ENCODE data around the gene KCND1.

GRCh38 chrX:49019599-49020249 lies 48.1 kb upstream of the KCND1 start:
- no peak for TF ChIP-seq CTCF (IDR thresholded peaks at IDR 0.05; ENCODE audit: poor library complexity, severe bottlenecking)
- TF ChIP-seq MXI1 (conservative IDR thresholded peaks at IDR 0.05; ENCODE audit: poor library complexity, severe bottlenecking), result no peak
- no peak for TF ChIP-seq RAD21 (conservative IDR thresholded peaks at IDR 0.05)
- TF ChIP-seq REST (IDR thresholded peaks at IDR 0.05; ENCODE audit: borderline replicate concordance), result no peak
- TF ChIP-seq TAF1 (IDR thresholded peaks at IDR 0.05; ENCODE audit: low read depth), result no peak
- TF ChIP-seq POLR2AphosphoS5 (IDR thresholded peaks at IDR 0.05), result no peak
- TF ChIP-seq EP300 (conservative IDR thresholded peaks at IDR 0.05; ENCODE audit: poor library complexity, severe bottlenecking), result no peak
- TF ChIP-seq EZH2 (IDR thresholded peaks at IDR 0.05; ENCODE audit: borderline replicate concordance, insufficient read depth, low read length, poor library complexity, severe bottlenecking), result no peak
